Fibroblast of lung (primary cell): ENCODE data around the gene MAD2L1. TPM values are rescaled to one million over a fixed set of nuclear protein-coding genes. Genes with fewer than 3 reads are reported as not detected.
"Not testable (repeated sequence)": the region's sequence is repeated elsewhere in the genome, so short reads cannot be mapped to it uniquely, and the experiment has no call there.

Experiments used
- DNase-seq, 2 donors: peaks; one replicate each; pipeline versions ENCODE4 v3.0.0 to v3.0.0-alpha.2; 2010; ENCODE audit warnings: low read depth in 2 of 2
- H2AFZ ChIP-seq: 2 replicates; pipeline ENCODE4 v1.5.1; 2012; ENCODE audit warnings: low read length, control low read depth, inconsistent platforms
- H3K27ac ChIP-seq: 2 replicates; pipeline ENCODE4 v1.5.1; 2011; ENCODE audit warnings: low read length, control low read depth; ENCODE audit not compliant: insufficient read depth
- H3K27me3 ChIP-seq: 2 replicates; pipeline ENCODE4 v1.5.1; 2011; ENCODE audit warnings: mild to moderate bottlenecking, low read length; ENCODE audit not compliant: control insufficient read depth, insufficient read depth
- H3K36me3 ChIP-seq: 2 replicates; pipeline ENCODE4 v1.5.1; 2011; ENCODE audit warnings: low read length; ENCODE audit not compliant: control insufficient read depth, insufficient read depth
- H3K4me1 ChIP-seq: 2 replicates; pipeline ENCODE4 v1.5.1; 2011; ENCODE audit warnings: low read length; ENCODE audit not compliant: control insufficient read depth, insufficient read depth; ENCODE audit errors: extremely low read depth
- H3K4me2 ChIP-seq: 2 replicates; pipeline ENCODE4 v1.5.1; 2011; ENCODE audit warnings: low read length, control low read depth; ENCODE audit not compliant: insufficient read depth; ENCODE audit errors: extremely low read depth
- H3K4me3 ChIP-seq, 4 experiments: fragments of 200-600 bp in 1 of 4; sonication (generic) in 1 of 4; replicated peaks in 1 of 4; 2 replicates each; pipeline ENCODE4 v1.5.1; 2011 to 2016; ENCODE audit warnings: low read length in 4 of 4, low read depth in 3 of 4, mild to moderate bottlenecking in 3 of 4, control low read depth in 2 of 4, inconsistent platforms in 1 of 4, mixed read lengths in 1 of 4; ENCODE audit not compliant: insufficient read depth in 1 of 4; ENCODE audit errors: control extremely low read depth in 1 of 4
- H3K79me2 ChIP-seq: 2 replicates; pipeline ENCODE4 v1.5.1; 2012; ENCODE audit warnings: mild to moderate bottlenecking, low read length, inconsistent platforms; ENCODE audit not compliant: control insufficient read depth, insufficient read depth
- H3K9ac ChIP-seq: 2 replicates; pipeline ENCODE4 v1.5.1; 2011; ENCODE audit warnings: mild to moderate bottlenecking, low read length, control low read depth; ENCODE audit not compliant: insufficient read depth
- H3K9me3 ChIP-seq: 2 replicates; pipeline ENCODE4 v1.5.1; 2012; ENCODE audit warnings: low read depth, low read length; ENCODE audit not compliant: control insufficient read depth, insufficient read depth
- H4K20me1 ChIP-seq: 2 replicates; pipeline ENCODE4 v1.5.1; 2011; ENCODE audit warnings: low read length; ENCODE audit not compliant: control insufficient read depth, insufficient read depth; ENCODE audit errors: extremely low read depth
- CTCF ChIP-seq, 2 donors: IDR thresholded peaks in 1 of 2; conservative IDR thresholded peaks in 1 of 2; 1 replicate in 1 of 2; 2 replicates in 1 of 2; pipeline ENCODE4 v1.5.1; 2011 to 2012; ENCODE audit warnings: low read length in 2 of 2, control low read depth in 1 of 2, inconsistent platforms in 1 of 2, low read depth in 1 of 2, mild to moderate bottlenecking in 1 of 2
- EZH2 ChIP-seq: IDR thresholded peaks from 2 replicates; pipeline ENCODE4 v1.5.1; 2012; ENCODE audit warnings: low read length, control low read depth, mild to moderate bottlenecking; ENCODE audit errors: missing control alignments
- polyA plus RNA-seq, 2 donors: library from polyadenylated mRNA; depleted of rRNA in 1 of 2; stranded (reverse) in 1 of 2; unstranded in 1 of 2; fragments of >200 nt; gene quantifications; 2 replicates each; pipeline ENCODE4 v1.2.1, GENCODE V29; 2011 to 2012; ENCODE audit warnings: missing spikeins in 1 of 2
- total RNA-seq: library from RNA; depleted of rRNA; stranded (reverse); fragments of >200 nt; gene quantifications from 2 replicates; pipeline ENCODE4 v1.2.1, GENCODE V29; 2014

MAD2L1 gene
- total and polyA plus RNA-seq, 2 donors (not counting 1 experiment from before 2014, with no cell fraction given): 10.6 to 12.8 TPM

- Histone ChIP-seq H3K4me3 (no peak overlapping the region), H3K27ac (no peak overlapping the region), H3K9ac (no peak overlapping the region), H3K36me3 (no peaks in the 10 kb centered on the region), H3K9me3 (no peaks in the 10 kb centered on the region), H2AFZ (peak overlapping the region; percentile 0), H3K4me1 (no peaks in the 10 kb centered on the region), H4K20me1 (no peaks in the 10 kb centered on the region), H3K4me2 (no peak overlapping the region), H3K79me2 (peaks cover 11% of the 10 kb centered on the region), H3K27me3 (no peaks in the 10 kb centered on the region)
- peak; percentile 31 to 37 for DNase-seq
- no peak for TF ChIP-seq EZH2
- TF ChIP-seq CTCF (conservative IDR thresholded peaks at IDR 0.05 in 1 of 2, IDR thresholded peaks at IDR 0.05 in 1 of 2; ENCODE audit: low read depth in 1 of 2, low read length in 2 of 2): no peak
These were observed 3.5 kb upstream of the MAD2L1 start for GRCh38 chr4:120070196-120070595.

- peak overlapping the region; percentile 96 for H3K27ac ChIP-seq
These were observed 603 bp downstream of the MAD2L1 start for GRCh38 chr4:120065974-120066516.

GRCh38 chr4:120064887-120065286 is 1.8 kb downstream of the MAD2L1 start:
- H2AFZ ChIP-seq: peak overlapping the region; percentile 21
- no peaks in the 10 kb centered on the region for H3K36me3 ChIP-seq
- H3K4me3 ChIP-seq: peak overlapping the region in 2 of 4 experiments; percentile 59 to 80
- no peak overlapping the region for H3K27ac ChIP-seq
- H3K9me3 ChIP-seq: no peaks in the 10 kb centered on the region
- no peaks in the 10 kb centered on the region for H3K27me3 ChIP-seq
- peaks cover 50% of the 10 kb centered on the region for H3K79me2 ChIP-seq
- H3K4me2 ChIP-seq: peak overlapping the region; percentile 75
- no peak overlapping the region for H3K9ac ChIP-seq
- no peak for DNase-seq
- no peaks in the 10 kb centered on the region for H4K20me1 ChIP-seq
- no peak for TF ChIP-seq CTCF (conservative IDR thresholded peaks at IDR 0.05 in 1 of 2, IDR thresholded peaks at IDR 0.05 in 1 of 2; ENCODE audit: low read depth in 1 of 2, low read length in 2 of 2)
- H3K4me1 ChIP-seq: peaks cover 8% of the 10 kb centered on the region

More at GRCh38 chr4:120065974-120066516, 603 bp downstream of the MAD2L1 start:
- peak overlapping the region; percentile 75 for H3K4me2 ChIP-seq
- peak overlapping the region; percentile 78 for H3K9ac ChIP-seq
- H3K79me2 ChIP-seq: peaks cover 48% of the 10 kb centered on the region
- H4K20me1 ChIP-seq: no peaks in the 10 kb centered on the region
- DNase-seq: no peak
- no peaks in the 10 kb centered on the region for H3K36me3 ChIP-seq
- peak overlapping the region; percentile 69 for H2AFZ ChIP-seq
- H3K4me1 ChIP-seq: peaks cover 8% of the 10 kb centered on the region
- peak overlapping the region; percentile 59 to 80 (median 78) for H3K4me3 ChIP-seq
- H3K27me3 ChIP-seq: no peaks in the 10 kb centered on the region
- TF ChIP-seq CTCF (conservative IDR thresholded peaks at IDR 0.05 in 1 of 2, IDR thresholded peaks at IDR 0.05 in 1 of 2; ENCODE audit: low read depth in 1 of 2, low read length in 2 of 2): no peak
- no peak for TF ChIP-seq EZH2
- no peaks in the 10 kb centered on the region for H3K9me3 ChIP-seq

GRCh38 chr4:120063711-120064110 is 2.9 kb downstream of the MAD2L1 start:
- H3K4me1 ChIP-seq, H4K20me1 ChIP-seq, H3K36me3 ChIP-seq, H3K9me3 ChIP-seq, H3K27me3 ChIP-seq, H3K9ac ChIP-seq, DNase-seq, H3K4me3 ChIP-seq: not testable (repeated sequence)
- H3K4me2 ChIP-seq: peak overlapping the region; percentile 60
- H2AFZ ChIP-seq: peak overlapping the region; percentile 10
- H3K27ac ChIP-seq: peak overlapping the region; percentile 30
- H3K79me2 ChIP-seq: peaks cover 50% of the 10 kb centered on the region
